Neuronal stem cell (in vitro differentiated cells): Measurements from ENCODE around the gene GJB4.

Experiments
- DNase-seq: peaks from one replicate; pipeline ENCODE4 v3.0.0-alpha.2; 2013; ENCODE audit warnings: low spot score
- H2AFZ ChIP-seq: one replicate; pipeline ENCODE4 v1.6.1; 2013; ENCODE audit warnings: mild to moderate bottlenecking, low read length, inconsistent platforms
- H2AK5ac ChIP-seq: 2 replicates; pipeline ENCODE4 v1.6.1; 2013; ENCODE audit warnings: low read depth, mild to moderate bottlenecking, inconsistent platforms, low read length, moderate library complexity, mixed read lengths
- H2BK120ac ChIP-seq: 2 replicates; pipeline ENCODE4 v1.6.1; 2013; ENCODE audit warnings: low read depth, mild to moderate bottlenecking, inconsistent platforms, low read length, moderate library complexity, mixed read lengths
- H2BK12ac ChIP-seq: one replicate; pipeline ENCODE4 v1.6.1; 2013; ENCODE audit warnings: low read length, inconsistent platforms
- H2BK15ac ChIP-seq: 2 replicates; pipeline ENCODE4 v1.6.1; 2013; ENCODE audit warnings: mild to moderate bottlenecking, low read length, inconsistent platforms, mixed read lengths
- H2BK5ac ChIP-seq: one replicate; pipeline ENCODE4 v1.6.1; 2013; ENCODE audit warnings: inconsistent platforms, mild to moderate bottlenecking, low read length, moderate library complexity
- H3K14ac ChIP-seq: one replicate; pipeline ENCODE4 v1.6.1; 2013; ENCODE audit warnings: low read length, inconsistent platforms
- H3K18ac ChIP-seq: 2 replicates; pipeline ENCODE4 v1.6.1; 2013; ENCODE audit warnings: low read length, inconsistent platforms
- H3K23ac ChIP-seq: 2 replicates; pipeline ENCODE4 v1.6.1; 2013; ENCODE audit warnings: low read depth, mild to moderate bottlenecking, mixed read lengths, low read length, inconsistent platforms; ENCODE audit not compliant: poor library complexity
- H3K27ac ChIP-seq: replicated peaks from 3 replicates; pipeline ENCODE4 v1.5.1; 2013; ENCODE audit warnings: low read length, inconsistent platforms
- H3K27me3 ChIP-seq, 3 experiments: 2 replicates each; pipeline ENCODE4 v1.6.1; 2013; ENCODE audit warnings: low read length in 3 of 3, mild to moderate bottlenecking in 2 of 3, inconsistent platforms in 1 of 3, low read depth in 1 of 3, mixed read lengths in 1 of 3, moderate library complexity in 1 of 3; ENCODE audit not compliant: control insufficient read depth in 3 of 3, insufficient read depth in 3 of 3
- H3K36me3 ChIP-seq, 2 donors: replicated peaks in 1 of 2; 2 replicates each; pipeline ENCODE4 v1.6.1; 2013; ENCODE audit warnings: low read length in 2 of 2; ENCODE audit not compliant: control insufficient read depth in 2 of 2, insufficient read depth in 2 of 2
- H3K4ac ChIP-seq: 2 replicates; pipeline ENCODE4 v1.6.1; 2013; ENCODE audit warnings: inconsistent platforms, mild to moderate bottlenecking, low read length, moderate library complexity
- H3K4me1 ChIP-seq, 2 donors: 1 replicate in 1 of 2; 2 replicates in 1 of 2; pipeline ENCODE4 v1.6.1; 2013; ENCODE audit warnings: low read length in 2 of 2, low read depth in 1 of 2; ENCODE audit not compliant: control insufficient read depth in 2 of 2, insufficient read depth in 1 of 2
- H3K4me2 ChIP-seq: one replicate; pipeline ENCODE4 v1.6.1; 2013; ENCODE audit warnings: mild to moderate bottlenecking, low read length, inconsistent platforms; ENCODE audit not compliant: insufficient read depth, poor library complexity, severe bottlenecking
- H3K4me3 ChIP-seq, 2 donors: 2 replicates each; pipeline ENCODE4 v1.5.1; 2013; ENCODE audit warnings: low read length in 2 of 2, mild to moderate bottlenecking in 2 of 2, inconsistent platforms in 1 of 2, moderate library complexity in 1 of 2
- H3K79me1 ChIP-seq: one replicate; pipeline ENCODE4 v1.6.1; 2013; ENCODE audit warnings: low read depth, mild to moderate bottlenecking, inconsistent platforms, low read length, moderate library complexity
- H3K9ac ChIP-seq: one replicate; pipeline ENCODE4 v1.6.1; 2013; ENCODE audit warnings: mild to moderate bottlenecking, low read depth, low read length, inconsistent platforms; ENCODE audit not compliant: poor library complexity
- H3K9me3 ChIP-seq, 2 donors: replicated peaks in 1 of 2; 2 replicates each; pipeline versions ENCODE3 to v1.6.1; 2013; ENCODE audit warnings: low read length in 2 of 2, mild to moderate bottlenecking in 2 of 2, inconsistent platforms in 1 of 2, low read depth in 1 of 2, mixed read lengths in 1 of 2, moderate library complexity in 1 of 2; ENCODE audit not compliant: control insufficient read depth in 2 of 2, insufficient read depth in 1 of 2
- H4K8ac ChIP-seq: one replicate; pipeline ENCODE4 v1.6.1; 2013; ENCODE audit warnings: low read depth, mild to moderate bottlenecking, inconsistent platforms, low read length, moderate library complexity
- H4K91ac ChIP-seq: one replicate; pipeline ENCODE4 v1.6.1; 2013; ENCODE audit warnings: low read length, low read depth, mild to moderate bottlenecking, inconsistent platforms; ENCODE audit not compliant: poor library complexity
- WGBS, 2 donors: extraction: QIAGEN DNeasy Blood & Tissue Kit; methylation state at CpG; one replicate each; pipeline ENCODE4 v1.1.7; 2013; ENCODE audit warnings: missing lambda C conversion rate in 2 of 2, mixed read lengths in 1 of 2; ENCODE audit not compliant: insufficient read length in 2 of 2, insufficient replicate concordance in 1 of 2; ENCODE audit errors: extremely low coverage in 2 of 2; 5-methylcytosine and 5-hydroxymethylcytosine counted together

Gene GJB4

DNA sequence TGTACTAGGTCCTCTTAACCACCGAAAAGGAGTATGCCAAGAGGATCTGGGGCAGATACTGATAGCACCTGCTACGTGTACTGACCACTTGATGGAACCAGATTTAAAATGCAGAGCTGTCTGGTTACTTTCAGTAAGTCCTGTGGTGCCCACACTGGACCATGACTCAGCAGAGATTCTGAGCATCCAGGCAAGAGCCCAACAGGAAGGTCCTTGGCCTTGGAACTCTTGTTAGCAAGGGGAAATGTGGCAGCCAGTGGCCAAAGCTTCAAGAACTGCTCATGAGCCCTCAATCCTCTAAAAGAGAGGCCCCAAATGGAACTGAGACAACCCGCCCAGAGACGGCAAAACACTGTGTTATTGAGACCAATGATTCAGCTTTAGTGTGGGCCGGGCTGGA lies 8.9 kb upstream of the GJB4 start:
- no peak overlapping the region for H3K4me2 ChIP-seq
- no CpG with 5 or more reads among the region's 5 CpGs for WGBS, 2 donors
- peak overlapping the region; percentile 53 for H2AK5ac ChIP-seq
- no peak overlapping the region for H3K4me3 ChIP-seq
- no peak overlapping the region for H3K14ac ChIP-seq
- no peak overlapping the region for H2BK120ac ChIP-seq
- H2BK12ac ChIP-seq, result no peak overlapping the region
- peaks cover 0 to 49% (median 0%) of the 10 kb centered on the region in 3 experiments for H3K27me3 ChIP-seq
- H3K27ac ChIP-seq, result no peak overlapping the region
- H2AFZ ChIP-seq, result no peak overlapping the region
- no peak overlapping the region for H3K23ac ChIP-seq
- no peak overlapping the region for H2BK5ac ChIP-seq
- H4K8ac ChIP-seq, result no peak overlapping the region
- H2BK15ac ChIP-seq, result no peak overlapping the region
- H4K91ac ChIP-seq, result no peak overlapping the region
- H3K9ac ChIP-seq, result no peak overlapping the region
- no peaks in the 10 kb centered on the region for H3K36me3 ChIP-seq
- no peak overlapping the region for H3K4ac ChIP-seq
- no peaks in the 10 kb centered on the region for H3K9me3 ChIP-seq
- H3K18ac ChIP-seq, result peak overlapping the region; percentile 50
- DNase-seq, result no peak
- no peaks in the 10 kb centered on the region for H3K79me1 ChIP-seq
- peaks cover 0 to 19% of the 10 kb centered on the region in 2 donors for H3K4me1 ChIP-seq

GRCh38 chr1:34753163-34753562 lies 6.4 kb upstream of the GJB4 start:
- Histone ChIP-seq H2BK12ac (no peak overlapping the region), H3K36me3 (no peaks in the 10 kb centered on the region), H4K8ac (no peak overlapping the region), H2BK120ac (no peak overlapping the region), H3K14ac (no peak overlapping the region), H2BK15ac (no peak overlapping the region), H3K9ac (no peak overlapping the region), H3K23ac (no peak overlapping the region), H2AK5ac (no peak overlapping the region), H3K18ac (no peak overlapping the region), H3K27ac (no peak overlapping the region), H3K79me1 (no peaks in the 10 kb centered on the region), H3K9me3 (no peaks in the 10 kb centered on the region), H3K4me3 (no peak overlapping the region), H3K27me3 (peaks cover 0 to 49% (median 0%) of the 10 kb centered on the region in 3 experiments), H2BK5ac (no peak overlapping the region), H4K91ac (no peak overlapping the region), H3K4me2 (no peak overlapping the region), H3K4me1 (peaks cover 0 to 14% of the 10 kb centered on the region in 2 donors), H2AFZ (no peak overlapping the region), H3K4ac (no peak overlapping the region)
- DNase-seq, result no peak
- WGBS, 2 donors, result no CpG with 5 or more reads among the region's 3 CpGs

DNA sequence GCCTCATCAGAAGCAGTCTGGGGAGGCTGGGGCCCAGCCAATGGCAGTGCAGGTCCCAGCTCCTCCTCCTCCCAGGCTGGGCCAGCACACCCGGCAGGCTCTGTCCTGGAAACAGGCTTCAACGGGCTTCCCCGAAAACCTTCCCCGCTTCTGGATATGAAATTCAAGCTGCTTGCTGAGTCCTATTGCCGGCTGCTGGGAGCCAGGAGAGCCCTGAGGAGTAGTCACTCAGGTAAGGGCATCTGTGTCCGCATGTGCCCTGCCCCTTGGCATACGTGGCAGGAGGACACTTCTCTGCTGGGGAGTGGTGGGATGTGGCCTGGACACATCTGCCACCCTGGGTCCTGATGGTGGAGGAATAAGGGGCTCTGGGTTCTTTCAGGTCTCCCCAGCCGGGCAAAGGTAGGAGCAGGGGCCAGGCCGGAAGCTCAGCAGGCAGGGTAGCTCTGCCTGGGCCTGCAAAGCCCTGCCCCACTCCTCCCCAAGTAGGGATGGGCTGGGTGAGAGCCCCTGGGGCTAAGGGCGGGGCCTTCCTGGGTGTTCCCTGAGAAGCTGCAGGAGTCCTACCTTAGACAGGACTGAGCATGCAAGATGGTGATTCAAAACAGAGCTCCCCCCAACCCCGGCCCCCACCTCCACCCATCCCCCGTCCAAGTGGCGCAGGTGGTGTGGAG lies 4.4 kb upstream of the GJB4 start, which contains the start of gene GJB5:
Gene GJB5, plus strand, starts transcription at position 84 of the 674 bp plus-strand sequence. CDS start 2,284 bp downstream, outside the sequence.
- Histone ChIP-seq H4K91ac (no peak within 1 kb of the TSS), H3K4ac (no peak within 1 kb of the TSS), H3K79me1 (no peaks in the 10 kb centered on the region), H3K27ac (no peak within 1 kb of the TSS), H3K23ac (no peak within 1 kb of the TSS), H2AK5ac (peak within 1 kb of the TSS; percentile 9), H3K9ac (no peak within 1 kb of the TSS), H2BK15ac (no peak within 1 kb of the TSS), H3K4me1 (peaks cover 0 to 13% of the 10 kb centered on the region in 2 donors), H3K36me3 (no peaks in the 10 kb centered on the region), H3K18ac (no peak within 1 kb of the TSS), H2AFZ (no peak within 1 kb of the TSS), H3K4me3 (no peak within 1 kb of the TSS), H2BK120ac (peak within 1 kb of the TSS; percentile 69), H2BK12ac (no peak within 1 kb of the TSS), H3K9me3 (no peaks in the 10 kb centered on the region), H3K27me3 (peaks cover 0 to 38% (median 0%) of the 10 kb centered on the region in 3 experiments), H4K8ac (peak within 1 kb of the TSS; percentile 57), H2BK5ac (no peak within 1 kb of the TSS), H3K14ac (peak within 1 kb of the TSS; percentile 42), H3K4me2 (no peak within 1 kb of the TSS)
- no peak for DNase-seq
- no CpG with 5 or more reads among the region's 13 CpGs for WGBS, 2 donors

- Histone ChIP-seq H3K27ac (no peak overlapping the region), H2BK12ac (no peak overlapping the region), H3K23ac (no peak overlapping the region), H2BK5ac (no peak overlapping the region), H4K8ac (no peak overlapping the region), H3K9me3 (no peaks in the 10 kb centered on the region), H4K91ac (no peak overlapping the region), H3K14ac (peak overlapping the region; percentile 42), H3K4me2 (no peak overlapping the region), H3K4ac (no peak overlapping the region), H3K79me1 (no peaks in the 10 kb centered on the region), H3K9ac (no peak overlapping the region), H3K4me3 (no peak overlapping the region), H2BK120ac (no peak overlapping the region), H3K27me3 (peaks cover 0 to 34% (median 0%) of the 10 kb centered on the region in 3 experiments), H3K18ac (no peak overlapping the region), H2BK15ac (no peak overlapping the region), H2AK5ac (no peak overlapping the region), H3K4me1 (peaks cover 0 to 8% of the 10 kb centered on the region in 2 donors), H3K36me3 (no peaks in the 10 kb centered on the region), H2AFZ (no peak overlapping the region)
- DNase-seq, result no peak
- no CpG with 5 or more reads among the region's 6 CpGs for WGBS, 2 donors
Measured at GRCh38 chr1:34755961-34756360, 3.6 kb upstream of the GJB4 start.
